Measurements from ENCODE around the gene SPDYC. TPM values are rescaled to one million over a fixed set of nuclear protein-coding genes. Genes with fewer than 3 reads are reported as not detected.

Gene SPDYC
- total RNA-seq, 1 donor from 2014 or later: not detected

- H3K27me3 Mint-ChIP-seq (ENCODE audit: unreplicated experiment): no peaks in the 10 kb centered on the region
- no peak for DNase-seq (ENCODE audit: extremely low spot score, unreplicated experiment)
- peaks cover 3% of the 10 kb centered on the region for H3K4me1 Mint-ChIP-seq (ENCODE audit: unreplicated experiment)
- H3K4me3 Mint-ChIP-seq (ENCODE audit: unreplicated experiment): no peak overlapping the region
- H3K36me3 Mint-ChIP-seq (ENCODE audit: unreplicated experiment): no peaks in the 10 kb centered on the region
- no peaks in the 10 kb centered on the region for H3K9me3 Mint-ChIP-seq (ENCODE audit: unreplicated experiment)
- no peak for TF ChIP-seq CTCF (IDR thresholded peaks at IDR 0.05)
- H3K27ac Mint-ChIP-seq (ENCODE audit: unreplicated experiment): no peak overlapping the region
Observed at GRCh38 chr11:65217441-65218423, 47.7 kb downstream of the SPDYC start.

GRCh38 chr11:65218446-65218845, 48.4 kb downstream of the SPDYC start:
- H3K27ac Mint-ChIP-seq (ENCODE audit: unreplicated experiment): no peak overlapping the region
- peaks cover under 1% of the 10 kb centered on the region for H3K4me1 Mint-ChIP-seq (ENCODE audit: unreplicated experiment)
- no peak overlapping the region for H3K4me3 Mint-ChIP-seq (ENCODE audit: unreplicated experiment)
- H3K27me3 Mint-ChIP-seq (ENCODE audit: unreplicated experiment): no peaks in the 10 kb centered on the region
- no peaks in the 10 kb centered on the region for H3K36me3 Mint-ChIP-seq (ENCODE audit: unreplicated experiment)
- no peaks in the 10 kb centered on the region for H3K9me3 Mint-ChIP-seq (ENCODE audit: unreplicated experiment)
- no peak for DNase-seq (ENCODE audit: extremely low spot score, unreplicated experiment)
- TF ChIP-seq CTCF (IDR thresholded peaks at IDR 0.05): no peak

- no peak overlapping the region for H3K27ac Mint-ChIP-seq (ENCODE audit: unreplicated experiment)
- no peak for TF ChIP-seq CTCF (IDR thresholded peaks at IDR 0.05)
- H3K9me3 Mint-ChIP-seq (ENCODE audit: unreplicated experiment): no peaks in the 10 kb centered on the region
- peaks cover 3% of the 10 kb centered on the region for H3K4me1 Mint-ChIP-seq (ENCODE audit: unreplicated experiment)
- H3K36me3 Mint-ChIP-seq (ENCODE audit: unreplicated experiment): no peaks in the 10 kb centered on the region
- DNase-seq (ENCODE audit: extremely low spot score, unreplicated experiment): no peak
- H3K4me3 Mint-ChIP-seq (ENCODE audit: unreplicated experiment): no peak overlapping the region
- H3K27me3 Mint-ChIP-seq (ENCODE audit: unreplicated experiment): no peaks in the 10 kb centered on the region
Observed at GRCh38 chr11:65219930-65220213, 49.8 kb downstream of the SPDYC start.

GRCh38 chr11:65221026-65221425, 51.0 kb downstream of the SPDYC start:
- DNase-seq (ENCODE audit: extremely low spot score, unreplicated experiment): no peak
- Mint-ChIP-seq H3K36me3 (ENCODE audit: unreplicated experiment) (no peaks in the 10 kb centered on the region), H3K27ac (ENCODE audit: unreplicated experiment) (no peak overlapping the region), H3K27me3 (ENCODE audit: unreplicated experiment) (no peaks in the 10 kb centered on the region), H3K9me3 (ENCODE audit: unreplicated experiment) (no peaks in the 10 kb centered on the region), H3K4me3 (ENCODE audit: unreplicated experiment) (no peak overlapping the region), H3K4me1 (ENCODE audit: unreplicated experiment) (peaks cover 15% of the 10 kb centered on the region)
- TF ChIP-seq CTCF (IDR thresholded peaks at IDR 0.05): no peak

Small RNA genes within 50 kb of the gene (microRNA-seq; reads per million reads assigned to microRNA genes)
- not detected for gene MIR6751 (ENCODE audit: unreplicated experiment)

Other genes starting within 250 kb of the SPDYC start
- 21.3 and 26.8 TPM in 2 replicates for gene PPP2R5B, start 245.5 kb upstream of the SPDYC start, total RNA-seq
- gene GPHA2, start 234.3 kb upstream of the SPDYC start, total RNA-seq: not detected in 2 replicates
- not detected in 2 replicates for gene MAJIN, start 198.1 kb upstream of the SPDYC start, total RNA-seq
- not detected in 2 replicates for gene BATF2, start 173.3 kb upstream of the SPDYC start, total RNA-seq
- 118 and 124 TPM in 2 replicates for gene ARL2, start 156.1 kb upstream of the SPDYC start, total RNA-seq
- gene SNX15, start 142.8 kb upstream of the SPDYC start, total RNA-seq: 26.9 and 30.0 TPM in 2 replicates
- 15.0 and 15.6 TPM in 2 replicates for gene SAC3D1, start 129.0 kb upstream of the SPDYC start, total RNA-seq
- not detected in 2 replicates for gene NAALADL1, start 111.7 kb upstream of the SPDYC start, total RNA-seq
- 6.0 and 7.1 TPM in 2 replicates for gene CDCA5, start 86.2 kb upstream of the SPDYC start, total RNA-seq
- gene ZFPL1, start 86.0 kb upstream of the SPDYC start, total RNA-seq: 49.5 and 55.3 TPM in 2 replicates
- 122 and 127 TPM in 2 replicates for gene VPS51, start 74.0 kb upstream of the SPDYC start, total RNA-seq
- gene TM7SF2, start 58.4 kb upstream of the SPDYC start, total RNA-seq: 13.6 and 18.3 TPM in 2 replicates
- gene ZNHIT2, start 52.5 kb upstream of the SPDYC start, total RNA-seq: 9.0 and 9.8 TPM in 2 replicates
- 734 and 738 TPM in 2 replicates for gene FAU, start 48.1 kb upstream of the SPDYC start, total RNA-seq
- 41.0 and 43.5 TPM in 2 replicates for gene MRPL49, start 47.9 kb upstream of the SPDYC start, total RNA-seq
- gene SYVN1, start 35.7 kb upstream of the SPDYC start, total RNA-seq: 53.6 and 57.1 TPM in 2 replicates
- 154 and 155 TPM in 2 replicates for gene CAPN1, start 11.7 kb downstream of the SPDYC start, total RNA-seq
- 5.9 and 9.3 TPM in 2 replicates for gene POLA2, start 91.7 kb downstream of the SPDYC start, total RNA-seq
- 20.7 and 23.1 TPM in 2 replicates for gene CDC42EP2, start 144.6 kb downstream of the SPDYC start, total RNA-seq
- gene DPF2, start 163.6 kb downstream of the SPDYC start, total RNA-seq: 57.7 and 74.9 TPM in 2 replicates
- gene TIGD3, start 184.5 kb downstream of the SPDYC start, total RNA-seq: 0.16 and 0.24 TPM in 2 replicates
- gene SLC25A45, start 212.4 kb downstream of the SPDYC start, total RNA-seq: 9.9 and 10.8 TPM in 2 replicates
- 62.8 and 65.8 TPM in 2 replicates for gene FRMD8, start 216.4 kb downstream of the SPDYC start, total RNA-seq

Data from osteocyte (in vitro differentiated cells).